GM23248 (cell line): Measurements from ENCODE around the gene INCENP.

Experiments
- EZH2 ChIP-seq: fragments of 200-600 bp; sonication (generic); IDR thresholded peaks from 2 replicates; pipeline ENCODE4 v1.6.1; 2018; ENCODE audit warnings: antibody characterized with exemption, mild to moderate bottlenecking; ENCODE audit not compliant: insufficient read depth, poor library complexity, severe bottlenecking
- EZH2phosphoT487 ChIP-seq: fragments of 200-600 bp; sonication (generic); IDR thresholded peaks from 2 replicates; pipeline ENCODE4 v1.6.1; 2018; ENCODE audit warnings: antibody characterized with exemption, moderate library complexity, mild to moderate bottlenecking, low read depth; ENCODE audit not compliant: insufficient read depth

DNA sequence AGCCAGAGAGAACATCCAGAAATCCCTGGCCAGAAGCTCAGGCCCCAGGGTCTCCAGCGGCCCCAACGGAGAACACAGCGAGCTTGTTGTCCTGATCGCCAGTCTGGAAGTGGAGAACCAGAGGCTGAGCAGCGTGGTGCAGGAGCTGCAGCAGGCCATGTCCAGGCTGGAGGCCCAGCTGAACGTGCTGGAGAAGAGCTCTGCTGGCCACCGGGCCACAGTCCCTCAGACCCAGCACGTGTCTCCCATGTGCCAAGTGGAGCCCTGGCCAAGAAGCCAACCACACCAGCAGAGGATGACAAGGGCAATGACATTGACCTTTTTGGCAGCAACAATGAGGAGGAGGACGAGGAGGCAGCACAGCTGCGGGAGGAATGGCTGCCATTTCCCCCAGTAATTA lies 45.6 kb downstream of the INCENP start:
- TF ChIP-seq EZH2 (no peak), EZH2phosphoT487 (no peak)
